HG03565 (cell line): ENCODE measurements around the gene ZNF792.
"Not testable (repeated sequence)": the region's sequence is repeated elsewhere in the genome, so short reads cannot be mapped to it uniquely, and the experiment has no call there.

Experiments
- ATAC-seq: cut with Tn5 transposase; IDR thresholded peaks from one replicate; pipeline ENCODE4 v1.9.1; 2021; ENCODE audit warnings: mild to moderate bottlenecking, moderate library complexity; ENCODE audit not compliant: unreplicated experiment

The ZNF792 gene

DNA sequence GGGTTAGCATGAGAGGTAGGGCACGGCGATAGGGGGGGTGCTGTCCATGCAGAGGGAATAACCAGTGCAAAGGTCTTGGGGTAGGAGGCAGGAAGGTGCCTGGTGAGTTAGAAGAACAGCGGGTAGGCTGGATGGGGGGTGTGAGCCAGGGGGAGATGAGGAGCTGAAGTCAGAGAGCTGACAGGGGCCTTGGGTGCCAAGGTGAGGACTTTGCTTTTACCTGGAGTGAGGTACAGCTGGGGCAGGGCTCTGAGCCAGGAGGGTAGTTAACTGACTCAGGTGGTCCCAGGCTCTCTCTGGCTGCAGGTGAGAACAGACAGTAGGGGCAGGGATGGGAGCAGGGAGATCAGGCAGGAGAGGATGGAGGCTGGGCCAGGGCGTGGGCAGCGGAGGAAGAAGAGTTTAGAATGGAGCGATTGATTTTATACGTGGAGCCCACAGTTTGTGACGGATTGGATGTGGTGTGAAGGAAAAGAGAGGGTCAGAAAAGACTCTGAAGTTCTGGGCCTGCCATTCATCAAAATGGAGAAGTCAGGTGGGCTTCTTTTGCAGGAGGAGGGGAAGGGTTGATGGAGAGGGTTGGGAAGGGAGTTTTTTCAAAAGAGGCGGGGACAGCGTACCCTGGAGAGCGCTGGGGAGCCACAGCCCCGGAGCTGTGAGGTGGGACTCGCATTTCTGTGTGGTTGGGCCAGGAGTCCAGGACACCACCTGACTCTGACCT is 34.9 kb upstream of the ZNF792 start:
- no peak for ATAC-seq

DNA sequence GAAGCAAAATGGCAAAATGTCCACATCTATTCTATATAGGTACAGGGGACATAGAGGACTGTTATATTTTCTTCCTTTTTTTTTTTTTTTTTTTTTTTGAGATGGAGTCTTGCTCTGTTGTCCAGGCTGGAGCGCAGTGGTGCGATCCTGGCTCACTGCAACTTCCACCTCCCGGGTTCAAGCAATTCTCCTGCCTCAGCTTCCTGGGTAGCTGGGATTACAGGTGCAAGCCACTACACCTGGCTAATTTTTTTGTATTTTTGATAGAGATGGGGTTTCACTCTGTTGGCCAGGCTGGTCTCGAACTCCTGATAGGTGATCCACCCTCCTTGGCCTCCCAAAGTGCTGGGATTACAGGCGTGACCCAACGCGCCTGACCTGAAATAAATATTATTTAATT is 34.2 kb upstream of the ZNF792 start:
- ATAC-seq, result not testable (repeated sequence)

DNA sequence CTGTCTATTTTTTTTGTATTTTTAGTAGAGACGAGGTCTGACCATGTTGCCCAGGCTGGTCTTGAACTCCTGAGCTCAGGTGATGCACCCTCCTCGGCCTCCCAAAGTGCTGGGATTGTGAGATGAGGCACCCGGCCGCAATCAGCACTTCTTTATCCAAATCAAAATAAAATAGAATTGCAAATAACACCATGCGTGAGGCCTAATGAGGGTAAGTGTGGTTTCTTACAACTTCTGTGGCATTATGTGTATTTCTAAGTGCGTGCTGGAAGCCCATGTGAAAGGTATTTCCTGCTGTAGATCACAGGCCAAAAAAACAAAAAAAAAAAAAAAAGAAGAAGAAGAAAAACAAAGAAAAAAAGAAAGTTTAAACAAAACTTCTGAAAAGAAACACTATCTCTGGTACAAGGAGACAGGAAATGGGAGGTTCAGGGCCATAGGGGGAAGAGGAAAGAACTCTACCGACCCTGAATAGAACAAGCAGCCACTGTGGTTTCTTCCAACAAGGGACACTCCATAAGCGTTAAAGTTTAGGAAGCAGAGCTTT is 33.1 kb upstream of the ZNF792 start:
- no peak for ATAC-seq

DNA sequence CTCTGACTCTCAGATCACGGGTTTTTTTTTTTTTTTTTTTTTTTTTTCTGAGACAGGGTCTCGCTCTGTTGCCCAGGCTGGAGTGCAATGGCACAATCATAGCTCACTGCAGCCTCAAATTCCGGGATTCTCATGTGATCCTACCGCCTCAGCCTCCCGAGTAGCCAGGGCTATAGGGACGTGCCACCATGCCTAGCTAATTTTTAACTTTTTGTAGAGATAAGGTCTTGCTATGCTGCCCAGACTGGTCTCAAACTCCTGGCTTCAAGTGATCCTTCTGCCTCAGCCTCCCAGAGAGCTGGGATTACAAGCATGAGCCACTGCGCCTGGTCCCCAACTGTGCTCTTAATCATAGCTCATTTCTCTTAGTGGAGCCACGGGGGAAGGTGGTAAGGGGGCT is 31.5 kb upstream of the ZNF792 start:
- no peak for ATAC-seq

DNA sequence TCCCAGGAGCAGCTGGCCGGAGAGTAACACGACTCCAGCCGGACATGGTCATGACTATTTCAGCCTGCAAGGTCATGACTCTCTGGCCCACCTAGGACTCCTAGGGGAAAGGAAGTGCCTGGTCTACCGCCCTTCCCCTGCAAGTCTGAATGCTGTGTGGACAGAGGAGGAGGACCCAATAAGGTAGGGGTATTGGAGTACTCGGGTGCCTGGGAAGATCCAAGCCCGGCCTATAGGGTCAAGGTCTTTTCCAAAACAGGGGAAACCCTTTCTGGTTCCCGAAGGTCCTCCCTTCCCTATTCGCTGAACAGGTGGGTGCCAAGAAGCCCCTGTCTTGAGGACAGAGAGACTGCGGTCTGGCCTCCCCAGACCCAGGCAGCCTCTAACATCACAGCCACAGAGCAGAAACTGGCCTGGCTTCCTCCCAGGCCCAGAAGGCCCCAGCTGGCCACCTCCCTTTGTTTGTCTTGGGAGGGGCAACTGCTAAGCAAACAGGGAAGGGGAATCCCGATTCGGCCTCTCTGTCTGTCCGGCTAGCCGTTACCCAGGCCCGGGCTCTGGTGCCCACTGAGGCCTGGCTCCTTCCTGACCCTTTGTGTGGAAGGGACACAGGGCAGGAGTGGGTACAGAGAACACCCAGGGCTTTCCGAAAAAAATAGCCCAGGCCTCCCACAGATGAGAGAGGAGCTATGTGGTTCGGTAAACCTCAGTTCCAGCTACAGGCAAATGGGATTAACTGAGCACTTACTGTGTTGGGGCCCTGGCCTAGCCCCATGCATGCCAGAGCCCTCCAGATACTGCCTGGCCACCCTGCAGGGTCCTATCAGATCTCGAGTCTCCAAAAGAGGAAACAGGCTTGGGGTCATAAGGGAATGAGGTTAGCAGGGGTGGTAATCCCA is 30.9 kb upstream of the ZNF792 start:
- no peak for ATAC-seq

DNA sequence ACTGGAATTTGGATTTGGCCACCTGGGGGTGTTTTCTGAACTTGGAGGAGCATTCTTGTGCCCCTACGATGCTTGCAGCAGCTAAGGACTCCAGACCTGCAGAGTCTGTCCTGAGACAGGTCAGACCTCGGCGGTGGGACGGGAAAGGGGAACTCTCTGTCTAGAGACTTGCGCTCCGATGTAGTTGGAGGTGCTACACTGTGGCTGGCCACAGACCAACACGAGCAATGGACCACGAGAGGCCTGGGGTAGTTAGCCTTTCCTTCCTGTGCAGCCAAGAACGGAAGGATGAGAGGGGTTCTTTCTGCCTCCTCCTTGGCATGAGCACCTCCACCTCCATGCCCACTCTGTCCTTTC is 30.2 kb upstream of the ZNF792 start:
- ATAC-seq, result no peak

DNA sequence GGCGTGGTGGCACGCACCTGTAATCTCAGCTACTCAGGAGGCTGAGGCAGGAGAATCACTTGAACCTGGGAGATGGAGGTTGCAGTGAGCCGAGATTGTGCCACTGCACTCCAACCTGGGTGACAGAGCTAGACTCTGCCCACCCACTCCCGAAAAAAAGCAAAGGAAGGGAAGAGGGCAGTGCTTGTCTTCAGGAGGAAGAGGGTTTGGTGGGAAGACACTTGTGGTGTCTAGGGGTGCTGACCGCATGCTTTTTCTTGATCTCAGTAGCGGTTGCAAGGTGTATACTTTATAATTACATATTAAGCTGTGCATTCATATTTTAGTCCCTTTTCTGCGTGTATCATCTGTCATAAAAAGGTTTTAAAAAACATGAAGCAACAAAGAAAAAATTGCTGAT is 28.6 kb upstream of the ZNF792 start:
- ATAC-seq, result not testable (repeated sequence)

DNA sequence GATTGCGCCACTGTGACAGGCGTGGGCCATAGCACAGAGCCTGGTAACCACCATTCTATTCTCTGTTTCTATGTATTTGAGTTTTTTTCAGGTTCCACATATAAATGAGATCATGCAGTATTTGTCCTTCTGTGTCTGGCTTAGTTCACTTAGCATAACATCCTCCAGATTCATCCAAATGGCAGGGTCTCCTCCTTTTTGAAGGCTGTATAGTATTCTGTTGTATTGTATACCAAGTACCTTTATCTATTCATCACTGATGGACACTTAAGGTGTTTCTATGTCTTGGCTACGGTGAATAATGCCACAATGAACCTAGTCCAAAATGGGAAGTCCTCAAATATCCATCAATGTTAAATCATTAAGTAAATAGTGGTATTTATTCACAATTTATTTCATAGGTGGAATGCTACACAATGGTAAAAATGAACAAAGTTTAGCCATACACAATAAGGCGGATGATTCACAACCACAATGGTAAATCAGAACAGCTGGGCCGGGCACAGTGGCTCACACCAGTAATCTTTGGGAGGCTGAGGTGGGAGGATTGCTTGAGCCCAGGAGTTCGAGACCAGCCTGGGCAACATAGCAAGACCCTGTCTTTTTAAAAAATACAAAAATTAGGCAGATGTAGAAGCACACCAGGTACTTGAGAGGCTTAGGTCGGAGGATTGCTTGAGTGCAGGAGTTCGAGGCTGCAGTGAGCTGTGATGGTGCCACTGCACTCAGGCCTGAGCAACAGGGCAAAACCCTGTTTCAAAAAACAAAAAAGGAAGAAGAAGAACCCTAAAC is 27.7 kb upstream of the ZNF792 start:
- ATAC-seq, result no peak

DNA sequence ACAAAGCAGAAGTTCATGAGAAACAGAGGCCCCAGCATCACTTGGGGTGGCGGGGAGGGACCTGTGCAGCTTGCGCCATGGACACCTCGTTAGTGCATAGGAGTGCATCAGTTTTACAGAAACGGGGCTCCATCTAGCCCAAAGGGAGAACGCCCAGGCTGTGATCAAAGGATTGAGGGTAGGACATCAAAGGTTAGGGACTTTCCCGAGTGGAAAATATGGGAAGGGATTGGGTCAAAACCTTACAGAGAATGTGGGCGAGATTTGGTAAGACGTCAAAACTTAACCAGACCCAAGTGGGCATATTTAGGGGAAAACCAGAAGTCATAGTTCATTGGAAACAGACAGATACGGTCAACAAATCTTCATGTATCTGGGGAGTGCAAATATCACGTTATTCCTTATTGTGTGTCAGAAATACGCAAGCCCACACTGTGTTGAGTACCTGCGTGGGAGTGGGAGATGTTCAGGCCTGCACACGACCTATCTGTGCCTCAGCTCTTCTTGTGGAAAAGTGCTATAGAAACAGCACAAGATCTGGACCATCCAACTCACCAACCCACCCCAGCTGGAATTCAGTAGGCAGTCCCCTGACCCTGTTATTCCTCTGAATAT is 26.7 kb upstream of the ZNF792 start:
- ATAC-seq, result no peak

DNA sequence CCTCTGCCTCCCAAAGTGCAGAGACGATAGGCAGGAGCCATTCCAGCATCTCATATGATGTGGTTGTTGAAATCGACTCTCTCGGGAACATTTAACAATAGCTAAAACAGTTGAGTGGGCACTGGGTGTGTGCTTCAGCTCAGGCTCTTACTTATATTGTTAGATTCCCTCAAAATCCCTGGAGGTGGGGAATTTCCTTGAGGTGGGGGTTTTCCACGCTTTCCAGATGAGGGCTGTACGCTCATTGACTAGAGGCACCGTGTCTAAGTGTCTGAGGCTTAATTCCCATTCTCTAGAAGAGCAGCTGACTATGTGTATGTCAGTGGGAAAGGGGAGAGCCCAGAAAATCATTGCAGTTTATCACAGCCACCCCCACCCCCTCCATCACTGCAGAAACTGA is 25.3 kb upstream of the ZNF792 start:
- no peak for ATAC-seq

DNA sequence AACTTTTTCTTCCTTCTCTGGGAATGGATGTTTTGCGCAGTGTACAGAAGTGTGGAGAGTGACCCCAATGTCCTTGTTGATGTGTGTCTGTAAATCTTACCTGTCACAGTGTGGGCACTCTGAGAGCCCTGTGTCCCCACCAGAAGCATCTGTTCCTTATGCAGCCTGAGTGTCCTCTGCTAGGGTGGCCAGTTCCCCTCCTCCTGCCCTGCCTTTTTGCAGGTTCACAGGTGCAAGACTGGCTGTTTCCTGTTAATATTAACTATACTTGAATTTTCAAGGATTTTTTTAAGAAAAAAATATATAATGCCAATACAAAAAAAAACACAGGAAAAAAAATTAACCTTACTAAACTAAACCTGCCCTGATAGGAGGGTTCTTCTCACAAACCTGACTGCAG is 24.1 kb upstream of the ZNF792 start:
- no peak for ATAC-seq

DNA sequence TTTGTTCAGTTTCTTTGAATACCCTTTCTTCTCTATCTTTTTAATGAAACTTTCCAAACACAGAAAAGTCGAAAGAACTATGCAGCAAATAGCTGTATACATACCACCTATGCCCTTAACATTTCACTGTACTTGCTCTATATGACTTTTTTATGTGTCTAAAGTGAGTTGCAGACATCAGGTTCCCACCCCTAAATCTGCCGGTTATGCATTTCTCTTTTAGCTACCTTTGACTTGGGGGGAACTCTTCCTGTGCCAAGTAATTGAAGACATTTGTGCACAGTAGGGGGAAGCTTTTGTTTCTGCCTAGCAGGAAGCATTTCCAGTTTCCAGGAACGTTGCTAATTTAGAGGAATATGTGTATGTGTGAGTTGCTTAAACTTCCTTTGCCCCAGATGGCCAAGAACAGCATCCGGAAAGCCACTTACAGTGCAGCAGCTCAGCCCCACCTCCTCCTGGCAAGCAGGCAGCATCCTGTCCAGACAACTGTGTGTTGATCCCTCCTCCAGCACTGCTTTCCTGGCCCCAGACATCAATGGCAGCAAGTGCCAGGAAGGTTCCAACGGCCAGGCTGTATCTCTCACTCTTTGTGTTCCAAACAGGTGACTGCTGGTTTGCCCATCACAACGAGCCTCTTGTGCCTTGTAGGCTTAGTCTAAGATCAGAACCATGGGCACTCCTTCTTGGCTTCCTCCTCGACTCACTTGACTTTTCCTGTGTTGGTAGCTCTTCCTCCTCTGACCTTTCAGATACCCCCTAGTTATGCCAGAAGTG is 21.4 kb upstream of the ZNF792 start:
- ATAC-seq, result no peak

DNA sequence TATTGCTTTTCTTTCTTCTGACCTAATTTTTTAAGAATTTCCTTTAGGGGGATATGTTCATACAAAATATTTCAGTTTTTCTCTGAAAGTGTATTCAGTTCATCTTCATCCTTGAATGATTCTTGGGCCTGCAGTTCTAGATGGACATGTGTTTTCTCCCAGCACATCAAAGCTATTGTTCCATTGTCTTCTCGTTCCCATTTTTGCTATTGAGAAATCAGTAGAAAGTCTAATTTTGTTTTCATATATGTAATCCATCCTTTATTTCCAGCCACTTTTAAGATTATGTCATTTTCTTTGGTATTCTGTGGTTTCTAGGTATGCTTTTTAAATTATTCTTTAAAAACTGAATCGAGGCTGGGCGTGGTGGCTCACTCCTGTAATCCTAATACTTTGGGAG is 20.3 kb upstream of the ZNF792 start:
- ATAC-seq, result no peak

DNA sequence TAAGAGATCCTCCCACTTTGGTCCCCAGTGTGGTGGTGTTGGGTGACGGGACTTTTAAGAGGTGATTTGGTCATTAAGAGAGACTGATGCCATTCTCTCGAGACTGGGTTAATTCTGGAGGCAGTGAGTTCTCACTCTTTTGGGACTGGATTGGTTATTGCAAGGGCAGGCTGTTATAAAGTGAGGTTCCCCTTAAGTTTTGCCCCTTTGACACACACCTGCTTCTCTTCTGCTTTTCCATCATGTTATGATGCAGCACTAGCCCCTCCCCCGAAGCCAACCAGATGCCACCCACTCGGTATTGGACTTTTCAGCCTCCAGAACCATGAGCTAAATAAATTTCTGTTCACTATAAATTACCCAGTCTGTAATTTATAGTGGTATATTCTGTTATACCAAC is 19.8 kb upstream of the ZNF792 start:
- ATAC-seq, result no peak

DNA sequence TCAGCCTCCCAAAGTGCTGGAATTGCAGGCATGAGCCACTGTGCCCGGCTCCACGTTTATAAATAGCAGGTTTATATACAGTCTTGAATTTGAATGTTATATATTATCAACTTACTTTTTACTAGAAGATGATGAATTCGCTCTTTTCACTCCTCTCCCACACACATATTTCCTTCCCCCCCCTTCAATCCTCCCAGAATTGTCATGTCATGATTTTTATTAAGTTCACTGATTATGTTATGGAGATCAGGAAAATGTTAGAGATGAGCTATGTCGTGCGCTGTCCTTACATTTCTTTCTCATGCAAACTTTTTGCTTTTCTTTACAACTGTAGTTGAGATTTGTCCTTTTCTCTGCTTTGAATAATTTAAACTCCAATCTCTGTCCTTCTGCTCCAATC is 18.2 kb upstream of the ZNF792 start:
- ATAC-seq, result no peak

DNA sequence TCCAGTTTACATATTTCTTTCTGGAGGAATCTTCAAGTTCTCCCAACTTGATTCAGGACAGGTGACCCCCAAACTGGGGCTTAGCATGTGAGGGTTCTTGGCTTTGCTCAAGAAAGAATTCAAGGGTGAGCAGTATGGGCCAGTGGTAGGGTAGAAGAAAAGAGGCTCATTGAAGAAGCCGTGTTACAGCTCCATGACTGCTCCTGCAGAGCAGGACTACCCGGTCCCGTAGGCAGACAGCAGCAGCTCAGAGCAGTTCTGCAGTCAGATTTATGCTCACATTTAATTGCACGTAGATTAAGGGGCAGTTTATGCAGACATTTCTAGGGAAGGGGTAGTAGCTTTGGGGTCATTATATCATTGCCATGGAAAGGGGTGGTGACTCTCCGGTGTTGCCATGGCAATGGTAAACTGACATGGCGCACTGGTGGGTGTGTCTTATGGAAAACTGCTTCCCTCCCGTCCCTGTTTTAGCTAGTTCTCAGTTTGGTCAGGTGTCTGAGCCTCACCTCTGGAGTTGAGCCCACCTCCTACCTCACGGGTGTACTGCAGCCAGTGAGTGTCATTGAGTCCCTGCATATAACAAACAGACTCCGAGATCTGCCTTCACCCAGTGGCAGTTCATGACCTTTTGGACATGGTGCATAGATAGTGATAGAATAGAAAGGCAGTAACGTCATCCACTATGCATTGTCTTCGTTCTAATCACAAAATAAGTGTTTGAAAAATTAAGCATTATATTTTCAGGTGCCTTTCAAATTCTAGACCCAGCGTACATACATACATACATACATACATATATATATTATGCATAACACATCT is 16.0 kb upstream of the ZNF792 start:
- no peak for ATAC-seq

DNA sequence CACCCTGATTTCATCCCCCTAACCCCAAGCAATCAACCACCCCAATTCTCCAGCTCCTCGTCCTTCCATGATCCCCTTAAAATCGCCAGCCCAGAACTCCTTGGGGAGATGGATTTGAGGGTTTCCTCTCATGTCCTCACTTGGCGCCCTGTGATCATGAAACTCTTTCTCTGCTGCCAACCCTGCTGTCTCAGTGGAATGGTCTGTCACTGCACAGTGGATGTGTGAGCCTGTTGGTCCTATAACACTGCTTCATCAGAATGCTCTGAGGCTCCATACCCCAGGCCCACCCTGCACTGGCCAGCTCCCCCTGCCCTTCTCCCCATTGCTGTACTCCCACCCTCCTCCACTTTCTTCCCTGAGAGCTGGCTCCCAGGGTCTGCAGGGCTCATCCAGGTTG is 12.6 kb upstream of the ZNF792 start:
- no peak for ATAC-seq

DNA sequence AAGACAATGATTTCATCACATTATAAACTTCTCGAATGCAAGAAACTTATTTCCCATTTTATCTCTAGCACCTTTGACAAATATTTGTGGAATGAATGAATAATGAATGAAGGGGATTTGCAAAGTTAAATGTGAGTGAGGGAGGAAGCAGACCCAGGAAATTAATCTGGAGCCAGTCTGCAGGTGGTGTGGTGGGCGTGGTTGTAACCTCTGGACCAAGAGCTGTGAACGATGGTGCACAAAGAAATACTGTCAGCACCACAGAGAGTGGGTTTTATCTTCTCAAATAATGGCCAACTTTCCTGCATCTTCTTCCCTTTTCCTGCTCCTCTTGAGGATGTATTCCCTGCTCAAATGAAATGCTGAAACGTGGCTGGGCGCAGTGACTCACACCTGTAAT is 11.0 kb upstream of the ZNF792 start:
- ATAC-seq, result no peak

DNA sequence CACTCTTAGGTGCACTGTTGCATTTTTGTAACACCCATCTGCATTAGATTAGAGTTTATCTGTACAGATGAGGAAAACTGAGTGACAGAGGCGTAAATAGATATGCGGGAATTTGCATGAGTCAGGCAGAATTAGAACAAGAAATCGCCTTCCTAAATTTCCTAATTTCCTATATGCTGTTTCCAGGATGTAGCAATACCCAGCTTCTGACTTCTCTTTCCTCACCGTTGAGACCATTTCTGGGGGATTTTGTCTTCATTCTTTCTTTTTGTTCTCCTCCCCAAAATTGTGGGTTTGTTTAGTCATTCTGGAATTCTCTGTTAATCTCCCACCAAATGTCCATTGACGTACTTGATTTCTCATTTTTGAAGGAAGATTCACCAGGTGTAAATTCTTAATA is 10.6 kb upstream of the ZNF792 start:
- ATAC-seq, result no peak
